Right renal pelvis (tissue), 4 donors: Measurements from ENCODE around the gene RFNG. TPM values are rescaled to one million over a fixed set of nuclear protein-coding genes. Genes with fewer than 3 reads are reported as not detected.

Experiments
- DNase-seq, 4 donors: peaks; one replicate each; pipeline ENCODE4 v3.0.0-alpha.2; 2013; ENCODE audit warnings: low read depth in 4 of 4, low spot score in 3 of 4, missing footprints in 1 of 4
- polyA plus RNA-seq, 4 donors: library from polyadenylated mRNA; unstranded; fragments of 120-200 nt; gene quantifications; one replicate each; pipeline ENCODE4 v1.2.1, GENCODE V29; 2013; ENCODE audit not compliant: insufficient read length in 4 of 4

Gene RFNG
- polyA plus RNA-seq, 4 donors, result 39.7 to 59.1 (median 47.5) TPM

DNA sequence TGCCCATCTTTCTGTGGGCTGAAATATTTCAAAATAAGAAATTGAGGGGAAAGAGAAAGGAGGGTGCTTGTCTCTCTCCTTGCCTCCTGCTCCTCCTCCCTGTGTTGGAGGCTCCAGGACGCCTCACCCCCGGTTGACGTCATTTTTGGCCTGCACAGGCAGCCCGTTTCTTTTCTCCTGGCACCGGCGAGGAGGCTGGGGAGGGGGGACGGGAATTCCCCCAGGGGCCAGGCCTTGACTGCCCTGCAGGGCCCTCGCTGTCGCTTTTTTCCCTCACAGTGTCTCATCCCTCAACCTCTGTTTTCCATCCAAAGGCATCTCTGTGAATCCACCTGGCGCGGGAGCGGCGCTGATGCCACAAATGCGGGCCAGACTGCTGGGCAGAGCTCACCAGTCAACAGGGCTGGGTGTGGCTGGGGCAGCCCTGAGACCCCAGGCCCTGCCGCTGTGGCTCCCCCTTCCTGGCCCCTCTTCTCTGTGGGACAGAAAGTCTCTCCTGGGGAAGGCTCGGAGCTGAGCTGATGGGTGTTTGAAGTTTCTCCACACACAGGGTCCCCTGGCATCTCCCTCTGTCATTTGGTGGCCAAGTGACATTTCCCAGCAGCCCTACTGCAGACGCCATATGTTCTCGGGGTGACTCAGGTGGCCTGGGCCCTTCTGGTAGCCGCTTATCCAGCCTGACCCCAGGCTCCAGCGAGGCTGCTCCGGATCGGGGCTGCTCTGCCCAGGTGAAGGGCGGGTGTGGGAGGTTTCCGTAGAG, 45.0 kb downstream of the RFNG start:
- DNase-seq, result no peak

DNA sequence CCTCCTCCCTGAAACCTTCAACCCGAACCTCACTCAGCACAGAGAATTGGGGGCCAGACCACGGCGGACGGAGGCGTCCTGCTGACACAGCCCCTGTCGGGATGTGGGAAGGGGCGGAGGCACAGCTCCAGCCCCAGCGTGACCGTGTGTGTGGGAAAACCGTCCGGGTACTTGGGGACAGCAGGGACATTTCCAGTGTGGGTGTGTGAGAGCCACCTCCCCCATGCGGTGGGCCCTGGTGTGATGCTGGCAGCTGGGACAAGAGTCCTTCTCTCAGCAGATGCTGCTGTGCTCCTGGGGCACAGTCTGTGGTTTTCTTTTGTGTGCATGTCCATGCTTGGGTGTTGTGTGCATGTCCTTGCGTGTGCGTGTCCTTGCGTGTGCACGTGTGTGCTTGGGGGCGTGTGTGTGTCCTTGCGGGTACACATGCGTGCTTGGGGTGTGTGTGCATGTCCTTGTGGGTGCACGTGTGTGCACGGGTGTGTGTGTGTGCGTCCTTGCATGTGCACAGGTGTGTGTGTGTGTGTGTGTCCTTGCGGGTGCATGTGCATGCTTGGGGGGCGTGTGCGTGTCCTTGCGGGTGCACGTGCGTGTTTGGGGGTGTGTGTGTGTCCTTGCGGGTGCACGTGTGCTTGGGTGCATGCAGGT, 45.8 kb downstream of the RFNG start:
- no peak for DNase-seq

DNA sequence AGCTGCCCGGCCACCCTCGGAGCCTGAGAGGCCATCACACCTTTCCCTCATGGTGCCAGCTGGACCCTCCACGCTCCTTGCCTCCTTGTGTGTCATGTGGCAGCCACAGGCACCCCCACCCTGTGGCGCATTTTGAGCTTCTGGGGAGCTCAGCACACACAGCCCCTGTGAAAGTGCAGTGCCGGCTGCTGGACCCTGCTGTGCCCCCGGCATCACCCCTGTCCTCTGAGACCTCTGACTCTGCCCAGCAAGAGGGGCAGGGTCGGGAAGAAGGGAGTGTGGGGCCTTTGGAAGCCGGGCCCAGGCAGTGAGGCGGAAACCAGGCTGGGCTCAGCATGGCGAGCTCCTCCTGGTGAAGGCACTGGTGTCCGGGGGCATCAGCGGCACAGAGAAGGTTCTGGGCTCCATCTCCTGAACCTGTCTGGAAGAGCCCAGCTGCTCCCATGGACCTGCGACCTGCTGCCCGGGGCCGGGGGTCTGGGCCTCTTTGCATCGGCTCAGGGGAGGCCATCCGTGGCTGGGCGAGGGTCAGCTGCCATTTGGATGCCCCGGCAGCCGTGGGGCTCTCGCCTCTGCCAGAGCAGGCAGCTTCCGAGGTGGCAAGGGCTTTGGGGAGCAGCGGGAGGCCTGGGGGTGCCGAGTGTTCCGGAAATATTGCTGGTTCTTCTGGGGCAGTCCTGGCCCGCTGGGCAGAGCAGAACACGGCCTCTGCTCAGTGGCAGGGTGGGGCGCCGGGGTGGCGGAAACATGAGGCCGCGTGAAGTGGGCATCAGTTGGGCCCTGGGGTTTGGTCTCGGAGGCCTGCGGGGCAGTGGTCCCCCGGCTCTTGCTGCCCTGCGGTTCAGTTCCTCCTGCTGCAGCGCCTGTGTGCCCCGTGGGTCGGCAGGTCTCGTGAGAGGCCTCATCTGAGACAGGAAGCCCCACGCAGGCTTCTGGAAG, 46.8 kb downstream of the RFNG start:
- DNase-seq, result no peak

DNA sequence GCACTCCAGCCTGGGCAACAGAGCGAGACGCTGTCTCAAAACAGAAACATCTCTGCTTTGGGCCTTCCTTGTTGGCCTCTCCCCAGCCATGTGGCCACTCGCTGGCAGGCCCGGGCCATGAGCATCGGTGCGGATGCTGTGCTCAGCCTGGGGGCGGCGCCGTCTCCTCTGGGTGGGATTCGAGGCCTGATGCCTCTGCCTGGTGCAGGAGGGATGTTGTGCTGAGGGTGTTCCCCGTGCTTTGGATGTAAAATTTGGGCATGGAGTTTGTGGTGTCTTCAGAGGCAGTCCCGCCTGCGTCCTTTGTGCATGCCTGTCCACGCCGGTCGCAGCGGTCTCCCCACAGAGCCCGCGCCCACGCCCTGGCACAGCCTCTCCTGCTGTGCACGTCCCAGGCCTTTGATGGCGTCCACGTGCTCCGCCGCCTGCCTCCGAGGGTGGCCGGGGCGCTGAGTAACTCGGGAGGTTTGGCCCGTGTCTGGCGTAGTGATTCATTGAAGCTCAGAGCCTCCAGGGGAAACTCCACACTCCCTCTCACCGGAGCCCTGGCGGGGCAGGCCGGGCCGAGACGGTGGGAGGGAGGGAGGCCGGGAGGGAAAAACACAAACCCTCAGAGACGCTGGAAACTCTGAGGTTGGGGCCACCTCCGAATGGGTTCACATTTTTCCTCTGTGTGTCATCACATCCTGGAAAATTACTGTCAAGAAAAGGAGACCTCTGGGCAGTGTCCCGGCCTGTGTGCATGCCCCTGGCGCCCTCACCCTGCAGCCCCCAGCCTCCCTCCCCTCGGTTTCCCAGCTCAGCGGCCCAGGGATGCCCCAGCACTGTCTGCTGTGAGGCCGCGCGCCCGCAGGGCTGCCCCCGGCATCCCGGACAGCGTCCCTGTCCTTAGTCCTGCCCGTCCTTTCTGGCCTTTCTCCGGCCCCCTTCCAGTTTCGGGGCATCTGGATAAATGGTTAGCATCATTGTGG, 47.9 kb downstream of the RFNG start:
- DNase-seq, result no peak

DNA sequence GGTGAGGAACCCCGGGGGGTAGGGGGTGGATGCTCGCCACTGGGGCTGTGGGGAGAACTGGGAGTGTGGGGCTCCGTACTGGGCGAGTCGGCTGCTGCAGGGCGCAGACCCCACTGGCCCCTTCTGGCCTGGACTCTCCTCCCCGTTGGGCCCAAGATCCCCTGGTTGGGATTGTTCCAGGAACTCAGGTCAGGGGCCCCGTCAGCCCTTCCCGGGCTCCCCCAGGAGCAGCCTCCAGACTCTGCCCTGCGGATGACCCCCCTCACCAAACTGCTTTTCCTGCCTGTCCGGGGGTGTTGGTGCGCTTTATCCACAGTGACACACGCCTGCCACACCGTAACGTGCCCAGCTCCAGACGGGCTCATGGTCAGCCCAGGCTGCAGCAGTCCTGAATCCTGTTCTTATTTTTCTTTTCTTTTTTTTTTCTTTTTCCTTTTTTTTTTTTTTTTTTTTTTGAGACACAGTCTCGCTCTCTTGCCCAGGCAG, 50.0 kb downstream of the RFNG start:
- DNase-seq, result no peak

DNA sequence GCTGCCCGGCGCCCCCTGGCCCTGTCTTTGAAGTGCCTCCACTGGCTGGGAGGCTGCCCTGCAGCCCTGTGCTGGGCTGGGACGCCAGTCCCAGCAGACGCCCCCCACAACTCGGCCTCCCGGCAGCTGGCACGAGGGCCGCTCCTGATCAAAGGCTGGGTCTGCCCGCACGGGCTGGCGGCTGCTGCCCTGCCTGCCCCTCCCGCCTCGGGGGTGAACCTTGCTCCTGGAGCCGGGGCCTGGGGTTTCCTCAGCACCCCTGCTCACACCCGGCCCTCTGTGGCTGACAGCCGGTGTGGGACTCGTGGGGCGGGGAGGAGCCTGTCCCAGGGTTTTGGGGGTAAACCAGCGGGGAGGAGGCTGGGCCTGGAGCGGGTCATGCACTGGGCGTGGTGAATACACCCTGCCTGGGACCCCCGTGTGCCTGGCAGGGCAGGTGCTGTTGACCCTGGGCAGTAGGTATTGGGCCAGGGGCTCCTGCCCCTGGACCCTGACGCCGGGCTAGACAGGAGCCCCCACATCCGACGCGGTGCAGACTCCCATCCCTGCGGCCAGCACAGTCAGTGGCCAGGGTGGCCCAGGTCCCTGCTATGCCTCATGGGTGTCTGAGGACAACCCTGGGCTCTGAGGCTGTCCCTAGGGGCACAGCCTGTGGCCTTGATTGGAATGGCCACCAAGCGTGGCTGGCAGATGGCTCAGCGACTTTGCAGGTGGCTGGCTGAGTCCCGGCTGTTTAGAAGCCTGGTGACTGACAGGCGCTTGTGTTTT, 50.6 kb downstream of the RFNG start:
- no peak for DNase-seq

DNA sequence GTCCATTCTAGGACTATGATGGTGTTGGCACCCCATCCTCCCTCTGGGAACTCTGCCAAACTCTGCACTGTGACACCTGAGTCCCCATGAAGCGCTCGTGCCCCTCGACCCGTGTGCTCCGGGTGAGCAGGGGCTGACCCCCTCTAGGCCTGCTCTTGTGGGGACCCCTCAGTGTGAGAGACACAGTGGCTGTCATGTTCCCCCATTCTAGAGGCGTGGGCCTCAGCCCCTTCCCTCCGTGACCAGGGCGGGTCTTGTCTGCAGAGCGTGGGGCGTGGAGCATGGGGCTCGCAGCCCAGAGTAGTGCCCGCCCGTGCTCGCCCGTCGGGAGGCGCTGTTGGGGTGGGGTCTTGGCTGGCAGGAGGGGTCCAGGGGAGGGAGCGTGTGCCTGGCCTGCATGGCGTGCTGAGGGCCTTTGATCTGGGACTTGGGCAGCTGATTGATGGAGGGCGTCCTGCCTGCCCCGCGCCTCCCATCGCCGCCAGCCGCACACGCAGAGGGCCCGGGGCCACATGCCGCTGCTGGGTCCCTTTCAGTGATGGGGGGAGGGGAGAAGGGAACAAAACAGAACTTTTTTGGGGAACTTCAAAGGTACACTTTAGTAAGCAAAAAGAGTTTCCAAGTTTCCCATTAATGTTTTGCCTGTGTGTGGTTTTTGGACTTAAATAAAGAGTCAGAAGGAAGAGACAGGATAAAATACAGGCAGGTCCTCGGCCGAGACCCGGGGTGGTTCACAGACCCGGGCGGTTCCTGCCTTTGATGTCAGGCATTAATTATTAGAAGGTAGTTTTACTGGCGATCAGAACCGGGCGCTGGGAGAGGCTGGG, 51.4 kb downstream of the RFNG start:
- DNase-seq, result no peak

DNA sequence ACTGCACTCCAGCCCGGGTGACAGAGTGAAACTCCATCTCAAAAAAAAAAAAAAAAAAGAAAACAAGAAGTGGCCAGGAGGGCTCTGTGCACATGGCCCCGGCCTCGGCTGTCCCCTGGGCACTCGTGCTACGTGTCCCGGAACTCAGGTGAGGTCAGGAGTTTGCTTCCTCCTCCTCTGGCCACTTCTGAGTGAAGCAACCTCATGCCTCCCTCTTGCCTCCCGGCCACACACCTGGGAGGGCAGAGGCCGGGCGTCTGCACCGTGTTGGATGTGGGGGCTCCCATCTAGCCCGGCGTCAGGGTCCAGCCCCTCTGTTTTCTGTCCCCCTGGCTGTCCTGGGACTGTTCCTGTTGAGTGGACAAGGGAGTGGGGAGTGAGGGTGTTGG, 52.0 kb downstream of the RFNG start:
- DNase-seq, result no peak

DNA sequence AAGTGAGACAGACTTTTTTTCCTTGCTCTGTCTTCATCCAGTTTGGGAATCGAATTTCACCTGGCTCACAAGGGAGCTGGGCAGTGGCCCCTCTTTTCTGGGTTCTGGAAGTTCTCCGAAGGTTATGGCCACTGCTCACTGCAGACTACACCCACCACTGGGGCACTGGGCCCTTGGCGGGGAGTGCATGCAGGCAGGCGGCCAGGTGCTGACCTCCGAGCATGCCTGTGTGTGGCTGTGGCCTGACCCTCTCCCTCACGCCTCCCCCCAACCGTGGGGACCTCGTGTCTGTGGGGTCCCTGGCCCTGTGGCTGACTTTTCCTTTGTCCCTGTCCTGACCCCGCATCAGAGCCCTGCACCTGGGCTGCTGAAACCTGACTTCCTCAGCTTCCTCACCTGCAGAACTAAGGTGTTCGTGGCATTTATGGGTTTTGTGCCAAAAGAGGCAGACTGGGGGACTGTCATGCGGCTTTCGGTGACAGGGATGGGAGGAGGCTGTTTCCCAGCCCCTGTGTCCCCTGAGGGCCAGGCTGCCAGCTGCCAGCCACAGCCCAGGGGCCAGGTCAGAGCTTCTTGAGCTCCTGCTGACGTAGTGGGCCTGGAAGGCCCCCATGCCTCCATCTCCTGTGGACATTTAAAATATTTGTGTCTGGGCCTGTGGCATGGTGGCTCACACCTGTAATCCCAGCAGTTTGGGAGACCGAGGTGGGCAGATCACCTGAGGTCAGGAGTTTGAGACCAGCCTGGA, 52.7 kb downstream of the RFNG start:
- DNase-seq, result no peak

DNA sequence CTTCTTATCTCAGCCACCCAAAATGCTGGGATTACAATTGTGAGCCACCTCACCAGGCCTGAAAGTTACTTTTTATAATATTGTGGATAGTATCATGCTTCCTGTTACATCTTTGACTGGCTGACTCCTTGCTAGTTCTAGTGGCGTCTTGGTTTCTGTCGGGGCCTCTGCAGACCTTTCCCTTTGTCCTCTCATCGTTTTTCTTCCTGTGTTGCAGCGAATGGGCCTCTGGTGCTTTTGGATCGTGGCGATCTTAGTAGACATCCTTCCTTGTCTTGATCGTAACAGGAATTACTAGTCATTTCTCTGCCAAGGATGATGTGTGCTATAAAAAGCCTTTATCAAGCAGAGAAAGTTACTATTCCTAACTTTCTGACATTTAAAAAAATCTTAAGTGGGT, 53.4 kb downstream of the RFNG start:
- DNase-seq, result no peak

Other genes with a start within 250 kb of the RFNG start
- gene GCGR, start 247.7 kb downstream of the RFNG start, polyA plus RNA-seq, result 10 to 100 TPM in 3 of 4 donors, 1 to 10 TPM in 1; 8.4 to 15.5 (median 13.0) TPM
- 100 to 1,000 TPM in 1 of 4 donors, 10 to 100 TPM in 3; 75.3 to 135 (median 90.1) TPM for gene MCRIP1, start 218.5 kb downstream of the RFNG start, polyA plus RNA-seq
- under 1 TPM in 3 of 4 donors, not detected in 1; 0.18 to 0.36 (median 0.26) TPM for gene PPP1R27, start 216.8 kb downstream of the RFNG start, polyA plus RNA-seq
- 100 to 1,000 TPM; 407 to 439 (median 410) TPM for gene P4HB, start 191.3 kb downstream of the RFNG start, polyA plus RNA-seq
- gene ARHGDIA, start 180.5 kb downstream of the RFNG start, polyA plus RNA-seq, result 100 to 1,000 TPM; 166 to 199 (median 195) TPM
- 10 to 100 TPM; 72.0 to 93.8 (median 79.3) TPM for gene ALYREF, start 160.2 kb downstream of the RFNG start, polyA plus RNA-seq
- 100 to 1,000 TPM in 1 of 4 donors, 10 to 100 TPM in 3; 64.7 to 120 (median 81.9) TPM for gene ANAPC11, start 160.1 kb downstream of the RFNG start, polyA plus RNA-seq
- under 1 TPM; 0.32 to 1.00 (median 0.48) TPM for gene NPB, start 149.6 kb downstream of the RFNG start, polyA plus RNA-seq
- 10 to 100 TPM; 44.0 to 53.7 (median 46.6) TPM for gene PCYT2, start 140.4 kb downstream of the RFNG start, polyA plus RNA-seq
- gene SIRT7, start 133.6 kb downstream of the RFNG start, polyA plus RNA-seq, result 10 to 100 TPM; 11.4 to 15.0 (median 13.1) TPM
- gene MAFG, start 124.1 kb downstream of the RFNG start, polyA plus RNA-seq, result 10 to 100 TPM; 12.3 to 12.6 (median 12.3) TPM
- gene PYCR1, start 114.5 kb downstream of the RFNG start, polyA plus RNA-seq, result 10 to 100 TPM; 26.9 to 39.2 (median 28.6) TPM
- gene MYADML2, start 104.6 kb downstream of the RFNG start, polyA plus RNA-seq, result under 1 TPM in 3 of 4 donors, not detected in 1; 0.08 to 0.14 (median 0.11) TPM
- 1 to 10 TPM; 1.7 to 3.7 (median 2.4) TPM for gene NOTUM, start 90.6 kb downstream of the RFNG start, polyA plus RNA-seq
- 10 to 100 TPM; 22.0 to 38.4 (median 24.1) TPM for gene ASPSCR1, start 74.2 kb downstream of the RFNG start, polyA plus RNA-seq
- 10 to 100 TPM; 37.9 to 49.6 (median 41.8) TPM for gene CENPX, start 28.9 kb downstream of the RFNG start, polyA plus RNA-seq
- gene LRRC45, start 28.5 kb downstream of the RFNG start, polyA plus RNA-seq, result 10 to 100 TPM; 10.8 to 16.4 (median 11.9) TPM
- 10 to 100 TPM in 3 of 4 donors, 1 to 10 TPM in 1; 10.0 to 17.7 (median 12.1) TPM for gene RAC3, start 20.1 kb downstream of the RFNG start, polyA plus RNA-seq
- gene DCXR, start 14.1 kb downstream of the RFNG start, polyA plus RNA-seq, result 100 to 1,000 TPM in 1 of 4 donors, 10 to 100 TPM in 3; 75.7 to 111 (median 91.6) TPM
- gene GPS1, start 87 bp upstream of the RFNG start, polyA plus RNA-seq, result 100 to 1,000 TPM; 107 to 145 (median 110) TPM
- gene DUS1L, start 14.0 kb upstream of the RFNG start, polyA plus RNA-seq, result 10 to 100 TPM; 78.2 to 94.1 (median 79.1) TPM
- 10 to 100 TPM; 30.0 to 52.8 (median 37.3) TPM for gene FASN, start 46.4 kb upstream of the RFNG start, polyA plus RNA-seq
- gene CCDC57, start 161.0 kb upstream of the RFNG start, polyA plus RNA-seq, result 10 to 100 TPM; 34.6 to 52.4 (median 44.5) TPM
- 10 to 100 TPM in 1 of 4 donors, 1 to 10 TPM in 3; 8.0 to 23.1 (median 9.1) TPM for gene SLC16A3, start 177.2 kb upstream of the RFNG start, polyA plus RNA-seq
- 100 to 1,000 TPM; 112 to 135 (median 122) TPM for gene CSNK1D, start 221.9 kb upstream of the RFNG start, polyA plus RNA-seq